Measurements from ENCODE around the gene FGF12. TPM values are rescaled to one million over a fixed set of nuclear protein-coding genes. Genes with fewer than 3 reads are reported as not detected.

FGF12 gene
- total and polyA plus RNA-seq, 2 experiments from 2014 or later = 6.0 to 14.3 TPM

- no peak overlapping the region for H3K27ac ChIP-seq (ENCODE audit: low read depth)
- Mint-ChIP-seq H3K36me3 (ENCODE audit: low read depth) (no peaks in the 10 kb centered on the region), H3K4me1 (peaks cover 7% of the 10 kb centered on the region; the same call in 2 of the 3 replicates), H3K27me3 (ENCODE audit: insufficient read depth, low read depth, poor library complexity) (no peaks in the 10 kb centered on the region), H3K9me3 (no peaks in the 10 kb centered on the region), H3K27ac (peak overlapping the region; percentile 80; the same call in 1 of the 2 replicates), H3K4me3 (no peak overlapping the region)
- no peaks in the 10 kb centered on the region for H4K20me1 ChIP-seq (replicated peaks; ENCODE audit: insufficient read depth)
- H3F3A ChIP-seq (replicated peaks; ENCODE audit: low read depth) = no peaks in the 10 kb centered on the region
- no peaks in the 10 kb centered on the region for H3K79me2 ChIP-seq (replicated peaks; ENCODE audit: insufficient read depth)
- ATAC-seq (no peak), DNase-seq (ENCODE audit: low spot score) (no peak)
- H3K4me1 ChIP-seq (ENCODE audit: insufficient read depth) = no peaks in the 10 kb centered on the region
- no peak overlapping the region for H3K4me2 ChIP-seq
- H3K27me3 ChIP-seq (ENCODE audit: insufficient read depth) = no peaks in the 10 kb centered on the region
- TF ChIP-seq POLR2AphosphoS5 (IDR thresholded peaks at IDR 0.05; ENCODE audit: low read depth) (no peak), ETS1 (IDR thresholded peaks at IDR 0.05) (no peak), ZNF462 (CRISPR knock-in tag; IDR thresholded peaks at IDR 0.05) (no peak), EZH2 (IDR thresholded peaks at IDR 0.05; ENCODE audit: low read depth, unreplicated experiment) (no peak), STAT1 (IDR thresholded peaks at IDR 0.05; ENCODE audit: unreplicated experiment) (no peak), REST (IDR thresholded peaks at IDR 0.05; ENCODE audit: unreplicated experiment) (no peak), JUNB (IDR thresholded peaks at IDR 0.05; ENCODE audit: unreplicated experiment) (no peak), EZH2phosphoT487 (IDR thresholded peaks at IDR 0.05; ENCODE audit: unreplicated experiment) (no peak), CTCF (conservative IDR thresholded peaks at IDR 0.05; ENCODE audit: low read depth in 2 of 2) (no peak), CREB1 (CRISPR knock-in tag; IDR thresholded peaks at IDR 0.05; ENCODE audit: low read depth) (no peak), ZNF331 (CRISPR knock-in tag; IDR thresholded peaks at IDR 0.05; ENCODE audit: low read depth) (no peak), ZNF114 (CRISPR knock-in tag; IDR thresholded peaks at IDR 0.05) (no peak), NANOG (IDR thresholded peaks at IDR 0.05; ENCODE audit: borderline replicate concordance) (no peak)
- no peak overlapping the region for H2AFZ ChIP-seq
- no peaks in the 10 kb centered on the region for H3K36me3 ChIP-seq (ENCODE audit: insufficient read depth)
- H3K9me2 ChIP-seq (ENCODE audit: insufficient read depth) = peaks cover 4% of the 10 kb centered on the region
- H3K4me3 ChIP-seq = no peak overlapping the region
These were observed 107.1 kb downstream of the FGF12 start for GRCh38 chr3:192620275-192620674.
